Cortex of kidney (tissue), 1 donor: ENCODE results near the gene ADAMTS19.

Source experiments
- DNase-seq: peaks from one replicate; lab custom pipeline; 2025; lab: John Stamatoyannopoulos, UW

Gene ADAMTS19

DNA sequence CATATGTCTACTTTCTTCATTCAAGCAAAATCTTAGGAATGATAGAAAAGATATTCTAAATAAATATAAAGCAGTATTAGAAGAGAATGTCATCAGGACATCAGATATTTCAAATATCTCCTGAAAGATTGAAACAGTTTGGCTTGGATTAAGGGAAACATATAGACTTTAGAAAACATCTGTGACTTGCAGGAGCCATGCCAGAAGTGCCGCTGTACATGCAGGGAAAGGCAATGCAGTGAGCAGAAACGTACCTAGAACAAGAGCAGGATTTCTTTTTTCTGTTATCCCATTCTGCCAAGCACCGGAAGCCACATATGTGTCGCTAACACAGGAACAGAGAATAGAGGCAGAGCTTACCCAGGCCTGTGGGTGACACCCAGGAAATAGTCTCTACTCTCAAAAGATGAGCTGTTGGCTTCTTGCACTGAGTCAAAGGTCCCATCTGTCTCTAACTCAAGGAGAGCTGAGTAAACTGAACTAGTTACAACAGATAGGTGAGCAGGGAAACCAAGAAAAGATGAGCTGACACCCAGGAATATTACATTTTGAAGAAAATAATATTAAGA is 5.8 kb downstream of the ADAMTS19 start:
- no peak for DNase-seq

DNA sequence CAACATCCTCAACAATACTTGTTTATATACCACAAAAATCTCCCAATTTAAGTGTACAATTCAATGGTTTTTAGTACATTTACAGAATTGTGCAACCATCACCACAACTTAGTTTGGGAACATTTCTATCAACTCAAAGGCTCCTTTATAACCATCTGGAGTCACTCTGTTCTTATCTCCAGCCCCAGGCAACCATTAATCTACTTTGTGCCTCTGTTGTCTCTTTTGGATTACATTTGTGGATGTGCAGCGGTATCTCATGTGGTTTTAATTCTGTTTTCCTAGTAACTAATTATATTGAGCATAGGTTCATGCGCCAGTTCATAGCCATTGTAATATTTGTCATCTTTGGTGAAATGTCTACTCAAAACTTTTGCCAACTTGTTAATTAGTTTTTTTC is 14.4 kb downstream of the ADAMTS19 start:
- DNase-seq: no peak

GRCh38 chr5:129476751-129477150 is 16.7 kb downstream of the ADAMTS19 start:
- no peak for DNase-seq

- DNase-seq: no peak
Measured at GRCh38 chr5:129477532-129477931, 17.4 kb downstream of the ADAMTS19 start.

- DNase-seq: no peak
Measured at GRCh38 chr5:129481161-129481560, 21.1 kb downstream of the ADAMTS19 start.

DNA sequence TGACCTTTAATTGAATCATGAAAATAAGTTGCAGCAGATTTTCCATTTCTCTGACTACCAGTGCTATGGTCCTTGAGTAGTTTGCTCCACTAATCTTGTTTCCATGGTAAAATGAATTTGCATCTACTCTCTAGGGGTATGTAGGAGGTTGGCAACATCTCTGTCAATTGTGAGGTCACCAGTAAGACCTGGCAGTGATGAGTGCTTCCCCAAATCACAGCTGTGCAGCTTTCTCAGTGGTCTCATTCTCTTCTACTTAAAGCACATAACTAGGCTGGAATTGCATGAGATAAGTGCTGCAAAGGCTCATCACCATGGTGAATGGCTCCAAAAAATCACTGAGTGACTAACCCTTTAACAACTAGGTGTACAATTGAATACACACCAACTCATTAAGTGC is 36.3 kb downstream of the ADAMTS19 start:
- DNase-seq: no peak

DNA sequence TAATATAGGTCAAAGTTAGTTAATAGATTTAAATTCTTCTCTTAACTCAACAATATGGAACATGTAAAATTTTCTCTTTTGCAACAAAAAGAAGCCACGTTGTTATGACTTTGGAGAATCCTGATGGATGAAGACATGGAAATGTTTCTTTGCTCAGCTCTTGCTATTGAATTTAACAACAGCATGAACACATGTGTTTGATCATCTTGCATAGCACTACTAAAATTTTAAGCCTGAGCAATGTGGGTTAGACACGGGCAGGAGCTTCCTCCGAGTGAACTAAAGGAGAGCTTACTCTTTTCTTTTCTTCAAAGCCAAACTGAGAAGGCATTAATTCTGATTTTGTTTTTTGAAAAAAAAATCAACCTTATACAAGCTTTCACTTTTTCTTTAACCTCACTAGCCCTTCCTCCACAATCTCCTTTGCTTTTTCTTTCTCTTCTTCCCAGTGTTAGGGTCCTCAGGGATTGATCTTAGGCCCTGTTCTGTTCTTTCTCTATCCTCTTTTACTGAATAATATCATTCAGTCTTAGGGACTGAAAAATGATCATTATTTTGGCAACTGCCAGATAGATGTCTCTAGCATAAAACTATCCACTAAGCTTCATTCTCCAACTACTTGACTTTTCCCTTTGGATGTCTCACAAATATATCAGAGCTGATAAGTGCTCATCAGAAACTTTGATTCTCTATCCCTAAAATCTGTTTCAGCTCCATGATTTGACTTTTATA is 36.9 kb downstream of the ADAMTS19 start:
- DNase-seq: no peak

DNA sequence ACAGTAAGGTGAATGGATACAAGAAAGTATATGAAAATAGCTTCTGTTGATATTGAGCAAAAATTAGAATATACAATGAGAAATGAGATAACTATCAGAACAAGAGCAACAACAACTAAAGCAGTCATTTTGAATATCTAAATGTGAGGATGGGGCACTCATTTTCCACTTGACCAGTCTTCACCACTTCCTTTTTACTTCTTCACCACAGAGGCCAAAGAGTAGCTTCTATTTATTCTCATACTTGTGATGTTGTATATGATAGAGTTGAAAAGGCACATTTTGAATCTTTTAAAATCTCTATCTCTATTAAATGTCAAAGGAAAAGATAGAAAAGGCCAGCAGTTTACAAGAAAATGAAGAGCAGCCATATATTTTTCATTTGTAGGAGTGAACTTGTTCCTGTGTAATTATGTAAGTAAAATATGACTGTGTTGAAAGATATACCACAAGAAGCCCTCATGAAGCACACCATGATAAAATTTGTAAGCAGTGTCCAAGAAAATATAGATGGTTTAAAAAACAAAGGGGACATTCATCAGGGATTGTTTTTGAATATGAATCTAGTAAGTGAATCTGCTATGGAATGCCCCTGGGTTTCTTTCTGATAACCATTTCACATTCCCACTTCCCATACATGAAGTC is 39.2 kb downstream of the ADAMTS19 start:
- no peak for DNase-seq

DNA sequence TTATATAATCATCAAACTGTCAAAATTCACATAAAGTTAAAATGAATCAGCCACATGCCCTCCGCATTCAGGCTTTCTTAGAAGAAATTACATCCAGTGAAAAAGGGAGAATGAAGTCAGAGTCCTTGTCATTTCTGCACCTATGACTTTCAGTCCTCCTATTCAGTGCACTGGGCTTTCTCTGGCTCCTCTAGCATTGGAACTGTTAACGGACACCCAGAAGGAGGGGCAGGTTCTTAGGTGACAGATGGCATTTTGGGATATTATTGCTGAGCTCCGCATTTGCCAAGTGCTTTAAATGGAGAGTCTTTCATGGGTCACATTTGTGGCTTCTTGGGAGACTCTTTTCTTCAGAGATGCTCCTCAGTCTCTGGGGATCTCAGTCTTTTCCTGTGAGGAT is 40.0 kb downstream of the ADAMTS19 start:
- DNase-seq: no peak

- DNase-seq: no peak
Measured at GRCh38 chr5:129506086-129506485, 46.0 kb downstream of the ADAMTS19 start.

GRCh38 chr5:129506950-129507349 is 46.9 kb downstream of the ADAMTS19 start:
- no peak for DNase-seq

DNA sequence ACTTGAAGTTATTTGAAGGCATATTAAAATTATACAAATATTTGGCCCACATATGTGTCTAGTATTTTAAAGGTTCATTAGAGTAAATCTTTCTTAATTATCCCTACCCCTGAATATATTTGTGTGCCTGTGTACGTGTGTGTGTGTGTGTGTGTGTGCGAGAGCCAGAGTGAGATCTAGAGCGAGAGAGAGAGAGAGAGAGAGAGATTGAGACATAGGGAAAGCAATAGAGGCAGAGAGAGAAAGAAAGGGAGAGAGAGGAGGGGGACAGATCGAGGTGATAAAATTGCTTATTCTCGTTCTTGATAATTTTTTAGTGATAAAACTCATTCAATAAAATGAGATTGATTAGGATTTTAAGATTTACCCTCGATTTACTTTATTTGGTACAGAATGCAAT is 47.4 kb downstream of the ADAMTS19 start:
- no peak for DNase-seq

DNA sequence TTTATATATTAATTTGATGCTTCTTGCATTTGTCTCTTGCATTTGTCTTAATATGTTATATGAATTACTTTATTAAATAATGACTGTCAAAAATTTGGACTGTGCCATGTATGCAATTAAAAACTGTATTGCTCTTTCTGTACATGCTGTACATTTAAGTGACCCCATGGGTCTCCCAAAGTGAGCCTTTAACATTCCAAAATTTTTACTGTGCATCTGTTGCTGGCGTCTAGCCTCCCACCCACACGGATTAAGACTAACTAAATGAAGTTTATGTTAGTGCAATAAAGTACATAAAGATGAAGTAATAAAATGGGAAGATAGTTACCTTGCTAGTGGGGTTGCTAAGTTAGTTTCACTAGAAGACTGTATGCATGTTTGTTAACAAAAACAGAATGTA is 48.5 kb downstream of the ADAMTS19 start:
- no peak for DNase-seq

GRCh38 chr5:129509363-129509975 is 49.4 kb downstream of the ADAMTS19 start:
- no peak for DNase-seq

- DNase-seq: no peak
Measured at GRCh38 chr5:129511291-129511690, 51.2 kb downstream of the ADAMTS19 start.

- no peak for DNase-seq
Measured at GRCh38 chr5:129541051-129541450, 81.0 kb downstream of the ADAMTS19 start.

GRCh38 chr5:129541648-129542251 is 81.7 kb downstream of the ADAMTS19 start:
- no peak for DNase-seq

GRCh38 chr5:129547137-129547536 is 87.0 kb downstream of the ADAMTS19 start:
- DNase-seq: no peak

- DNase-seq: no peak
Measured at GRCh38 chr5:129554134-129554904, 94.2 kb downstream of the ADAMTS19 start.

DNA sequence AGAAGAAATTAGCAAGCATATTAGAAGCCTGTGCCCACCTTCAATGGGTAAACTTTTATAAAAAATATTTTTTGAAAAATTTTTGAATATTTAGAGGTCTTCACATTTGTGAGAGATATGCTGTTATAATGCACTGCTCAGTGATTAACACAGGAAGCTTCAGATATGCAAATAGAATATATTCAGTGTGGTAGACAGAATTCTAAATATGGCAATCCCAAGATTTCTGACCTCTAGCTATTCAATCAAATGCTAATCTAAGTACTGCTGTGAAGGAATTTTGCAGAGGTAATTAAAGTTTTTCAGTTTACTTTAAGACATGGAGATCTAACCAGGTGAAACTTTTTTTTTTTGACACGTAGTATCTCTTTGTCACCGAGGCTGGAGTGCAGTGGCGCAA is 103.5 kb downstream of the ADAMTS19 start:
- no peak for DNase-seq

GRCh38 chr5:129569295-129569694 is 109.2 kb downstream of the ADAMTS19 start:
- DNase-seq: no peak

DNA sequence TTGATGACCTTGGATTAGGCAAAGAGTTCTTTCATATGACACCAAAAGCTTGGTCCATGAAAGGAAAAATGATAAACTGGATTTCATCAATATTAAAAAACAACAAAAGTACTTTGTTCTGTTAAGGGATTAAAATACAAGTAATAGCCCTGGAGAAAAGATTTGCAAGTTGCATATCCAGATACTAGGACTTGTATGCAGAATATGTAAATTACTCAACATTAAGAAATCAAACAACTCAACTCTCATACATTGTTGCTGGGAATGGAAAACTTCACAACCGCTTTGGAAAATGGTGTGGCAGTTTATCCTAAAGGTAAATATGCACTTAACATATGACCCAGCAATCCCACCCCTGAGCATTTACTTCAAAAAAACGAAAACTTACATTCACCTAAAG is 112.0 kb downstream of the ADAMTS19 start:
- no peak for DNase-seq
